Pancreas (tissue), 10 donors: ENCODE data around the gene VPS18. TPM values are rescaled to one million over a fixed set of nuclear protein-coding genes. Genes with fewer than 3 reads are reported as not detected.

Experiments
- ATAC-seq, 4 donors: fragments of 200-7000 bp; cut with Tn5 transposase; one replicate each; pipeline versions ENCODE4 v1.8.0 to v1.9.1; 2020; ENCODE audit warnings: mild to moderate bottlenecking in 4 of 4, moderate library complexity in 4 of 4
- DNase-seq, 6 donors: peaks; one replicate each; pipeline ENCODE4 v3.0.0-alpha.2; 2020
- FAIRE-seq: peaks from 2 replicates; lab custom pipeline; 2012; peaks lifted over from hg19 to GRCh38; lab: Jason Lieb, UNC
- H3K27ac ChIP-seq, 4 donors: fragments of 200-600 bp; sonication (generic); 1 replicate in 3 of 4; 2 replicates in 1 of 4; pipeline versions ENCODE4 v1.5.0 to v1.8.0; 2020
- H3K27me3 ChIP-seq, 4 donors: fragments of 200-600 bp; one replicate each; pipeline ENCODE4 v1.8.0; 2021
- H3K36me3 ChIP-seq, 3 donors: fragments of 200-600 bp; sonication (generic) in 1 of 3; one replicate each; pipeline versions ENCODE4 v1.5.0 to v1.8.0; 2020 to 2021
- H3K4me1 ChIP-seq, 3 donors: fragments of 200-600 bp; one replicate each; pipeline ENCODE4 v1.8.0; 2021
- H3K4me3 ChIP-seq, 4 donors: fragments of 200-600 bp; sonication (generic) in 2 of 4; one replicate each; pipeline versions ENCODE4 v1.5.0 to v1.8.0; 2020 to 2021
- H3K9me3 ChIP-seq, 4 donors: fragments of 200-600 bp; one replicate each; pipeline ENCODE4 v1.8.0; 2021
- CTCF ChIP-seq, 4 donors: fragments of 200-600 bp; sonication (generic) in 3 of 4; IDR thresholded peaks; one replicate each; pipeline versions ENCODE4 v1.5.0 to v1.8.0; 2021; ENCODE audit warnings: antibody characterized with exemption in 4 of 4
- WGBS, 2 donors: extraction: QIAGEN DNeasy Blood & Tissue Kit; methylation state at CpG; one replicate each; pipeline ENCODE4 v1.1.7; 2013; 5-methylcytosine and 5-hydroxymethylcytosine counted together
- intact Hi-C, 3 donors: fragments of 100-400 bp; cut with DNase I; formaldehyde crosslinking; loops; one replicate each; pipeline versions ENCODE4 v1.11.1 to v1.14.2; 2022
- polyA plus RNA-seq, 2 donors: library from polyadenylated mRNA; stranded (reverse); fragments of 200-250 nt; gene quantifications; one replicate each; pipeline ENCODE4 v1.2.3, GENCODE V29; 2013
- total RNA-seq, 6 donors: library from RNA; stranded (reverse); fragmentation: NEBNext Ultra II Directional in 4 of 6; extraction: Animal tissue kit (Norgen Biotek cat#: 25700) in 4 of 6; gene quantifications; one replicate each; pipeline versions ENCODE4 v1.2.1 to v1.2.4, GENCODE V29; 2021 to 2023
- donor health status: healthy with polysubstance abuse.
- donor health status: DM: no; HTN: no; CAD: no; lungs with moderate emphysema.
- donor health status: DM: no; HTN: no; CAD: no.
- donor health status: control.
- donor health status: control.
- donor health status: Bipolar disorder and iron deficiency.
- donor health status: DM: yes; HTN: yes; CAD: no.
- donor health status: DM: no; HTN: no; CAD: no.
- donor health status: DM: no; HTN: no; CAD: no.
- donor health status: DM: yes; HTN: yes; CAD: no.

The VPS18 gene
- total and polyA plus RNA-seq, 8 donors = 4.4 to 12.5 (median 6.8) TPM

GRCh38 chr15:40867199-40867598 lies 27.1 kb upstream of the VPS18 start:
- no peak for TF ChIP-seq CTCF (IDR thresholded peaks at IDR 0.05)

GRCh38 chr15:40869686-40870085 lies 24.6 kb upstream of the VPS18 start:
- no peak for DNase-seq
- Histone ChIP-seq H3K27me3 (no peaks in the 10 kb centered on the region), H3K4me3 (no peak overlapping the region), H3K36me3 (no peaks in the 10 kb centered on the region), H3K27ac (peak overlapping the region in 2 of 4 donors; percentile 2 to 97), H3K4me1 (peaks cover 19 to 26% (median 20%) of the 10 kb centered on the region in 3 donors), H3K9me3 (no peaks in the 10 kb centered on the region)
- intact Hi-C loops = no loop called here
- TF ChIP-seq CTCF (IDR thresholded peaks at IDR 0.05) = no peak
- WGBS, 2 donors = 56 to 63% methylated on average over 5 of the region's 5 CpGs
- no peak for FAIRE-seq
- no peak for ATAC-seq

More at GRCh38 chr15:40867199-40867598, 27.1 kb upstream of the VPS18 start:
- H3K36me3 ChIP-seq = no peaks in the 10 kb centered on the region
- no peak for ATAC-seq
- intact Hi-C loops = no loop called here
- DNase-seq = no peak
- H3K9me3 ChIP-seq = no peaks in the 10 kb centered on the region
- peak overlapping the region in 1 of 4 donors; percentile 70 for H3K27ac ChIP-seq
- no peaks in the 10 kb centered on the region for H3K27me3 ChIP-seq
- FAIRE-seq = no peak
- WGBS, 2 donors = 92 to 96% methylated on average over 4 of the region's 4 CpGs
- no peak overlapping the region for H3K4me3 ChIP-seq
- H3K4me1 ChIP-seq = peaks cover 19 to 38% (median 21%) of the 10 kb centered on the region in 3 donors

- Histone ChIP-seq H3K4me1 (peaks cover 14 to 26% (median 20%) of the 10 kb centered on the region in 3 donors), H3K9me3 (no peaks in the 10 kb centered on the region), H3K27me3 (no peaks in the 10 kb centered on the region), H3K4me3 (peak overlapping the region in 2 of 4 donors; percentile 61 to 89), H3K36me3 (no peaks in the 10 kb centered on the region), H3K27ac (peak overlapping the region; percentile 80 to 97 (median 90))
- ATAC-seq (peak in 3 of 4 donors; percentile 3 to 11 (median 7)), DNase-seq (peak in 3 of 6 donors; percentile 49 to 69 (median 60)), FAIRE-seq (no peak)
- no peak for TF ChIP-seq CTCF (IDR thresholded peaks at IDR 0.05)
- intact Hi-C loops = no loop called here
- WGBS, 2 donors = 46 to 70% methylated on average over 1 of the region's 1 CpG
These were observed 23.5 kb upstream of the VPS18 start for GRCh38 chr15:40870716-40871115.

GRCh38 chr15:40871749-40872617 lies 22.3 kb upstream of the VPS18 start:
- Histone ChIP-seq H3K27me3 (no peaks in the 10 kb centered on the region), H3K4me3 (peak overlapping the region; percentile 50 to 89 (median 64)), H3K4me1 (peaks cover 8 to 20% (median 18%) of the 10 kb centered on the region in 3 donors), H3K36me3 (no peaks in the 10 kb centered on the region), H3K9me3 (no peaks in the 10 kb centered on the region), H3K27ac (peak overlapping the region; percentile 80 to 97 (median 90))
- no peak for TF ChIP-seq CTCF (IDR thresholded peaks at IDR 0.05)
- intact Hi-C loops = no loop called here
- FAIRE-seq (no peak), DNase-seq (peak; percentile 87 to 97 (median 96)), ATAC-seq (peak; percentile 78 to 88 (median 84))
- 21 to 31% methylated on average over 13 of the region's 13 CpGs for WGBS, 2 donors
